Stomach (tissue), 4 donors: ENCODE results near the gene ACAP3.

ENCODE experiments used
- POLR2AphosphoS5 ChIP-seq, 3 donors: sonication (generic); formaldehyde crosslinking; IDR thresholded peaks; one replicate each; pipeline ENCODE4 v1.6.1; 2016; ENCODE audit warnings: antibody characterized with exemption in 3 of 3
- TF ChIP-seq, protein P1 (sequence below), 7 experiments: fragments of 450-650 bp in 4 of 7; fragments of 200-600 bp in 3 of 7; sonication (generic) in 3 of 7; IDR thresholded peaks; one replicate each; pipeline ENCODE4 v1.5.1; 2016 to 2019; ENCODE audit warnings: antibody characterized with exemption in 7 of 7, control low read depth in 2 of 7, mild to moderate bottlenecking in 1 of 7

DNA sequence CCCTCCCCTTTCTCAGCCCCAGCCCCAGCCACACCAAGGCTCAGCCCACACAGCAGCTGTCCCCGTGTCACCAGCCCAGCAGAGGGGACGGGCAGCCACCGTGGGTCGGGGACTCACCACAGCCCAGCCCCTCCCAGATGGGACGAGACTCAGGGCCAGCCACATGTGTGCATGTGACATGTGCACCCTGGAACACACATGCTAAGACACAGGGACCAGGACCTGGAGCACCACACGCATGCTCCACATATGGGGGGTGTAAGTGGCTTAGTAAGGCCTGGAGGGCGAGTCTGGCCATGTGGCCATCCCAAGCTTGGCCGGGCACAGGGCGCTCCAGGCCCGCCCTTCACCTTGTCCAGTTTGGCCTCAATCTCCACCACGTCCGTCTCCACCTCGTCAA lies 4.0 kb downstream of the ACAP3 start:
- TF ChIP-seq, protein P1, sequence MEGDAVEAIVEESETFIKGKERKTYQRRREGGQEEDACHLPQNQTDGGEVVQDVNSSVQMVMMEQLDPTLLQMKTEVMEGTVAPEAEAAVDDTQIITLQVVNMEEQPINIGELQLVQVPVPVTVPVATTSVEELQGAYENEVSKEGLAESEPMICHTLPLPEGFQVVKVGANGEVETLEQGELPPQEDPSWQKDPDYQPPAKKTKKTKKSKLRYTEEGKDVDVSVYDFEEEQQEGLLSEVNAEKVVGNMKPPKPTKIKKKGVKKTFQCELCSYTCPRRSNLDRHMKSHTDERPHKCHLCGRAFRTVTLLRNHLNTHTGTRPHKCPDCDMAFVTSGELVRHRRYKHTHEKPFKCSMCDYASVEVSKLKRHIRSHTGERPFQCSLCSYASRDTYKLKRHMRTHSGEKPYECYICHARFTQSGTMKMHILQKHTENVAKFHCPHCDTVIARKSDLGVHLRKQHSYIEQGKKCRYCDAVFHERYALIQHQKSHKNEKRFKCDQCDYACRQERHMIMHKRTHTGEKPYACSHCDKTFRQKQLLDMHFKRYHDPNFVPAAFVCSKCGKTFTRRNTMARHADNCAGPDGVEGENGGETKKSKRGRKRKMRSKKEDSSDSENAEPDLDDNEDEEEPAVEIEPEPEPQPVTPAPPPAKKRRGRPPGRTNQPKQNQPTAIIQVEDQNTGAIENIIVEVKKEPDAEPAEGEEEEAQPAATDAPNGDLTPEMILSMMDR (IDR thresholded peaks at IDR 0.05): no peak
- no peak for TF ChIP-seq POLR2AphosphoS5 (IDR thresholded peaks at IDR 0.05)
